ENCODE data around the gene EXOC3L1.

DNA sequence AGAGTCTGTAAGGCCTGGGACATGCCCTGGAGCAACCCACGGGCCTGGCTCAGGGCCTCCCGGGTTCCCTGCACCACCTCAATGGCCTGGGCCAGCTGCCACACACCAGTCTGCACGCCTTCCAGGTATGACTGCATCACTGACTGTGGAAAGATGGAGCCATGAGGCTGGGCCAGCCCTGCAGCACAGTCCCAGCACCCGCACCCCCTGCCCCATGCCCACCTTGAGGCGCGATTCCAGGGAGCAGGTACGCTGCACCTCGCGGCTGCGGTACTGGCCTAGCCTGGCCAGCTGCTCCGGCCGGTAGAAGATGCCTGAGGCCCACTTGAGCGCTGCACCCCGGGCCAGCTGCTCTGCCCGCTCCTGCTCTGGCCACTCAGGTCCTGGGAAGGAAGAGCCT lies 1.1 kb downstream of the EXOC3L1 start:
- no peak for TF ChIP-seq EZH2 (IDR thresholded peaks at IDR 0.05; ENCODE audit: low read length, missing control alignments)
- TF ChIP-seq, protein P1, sequence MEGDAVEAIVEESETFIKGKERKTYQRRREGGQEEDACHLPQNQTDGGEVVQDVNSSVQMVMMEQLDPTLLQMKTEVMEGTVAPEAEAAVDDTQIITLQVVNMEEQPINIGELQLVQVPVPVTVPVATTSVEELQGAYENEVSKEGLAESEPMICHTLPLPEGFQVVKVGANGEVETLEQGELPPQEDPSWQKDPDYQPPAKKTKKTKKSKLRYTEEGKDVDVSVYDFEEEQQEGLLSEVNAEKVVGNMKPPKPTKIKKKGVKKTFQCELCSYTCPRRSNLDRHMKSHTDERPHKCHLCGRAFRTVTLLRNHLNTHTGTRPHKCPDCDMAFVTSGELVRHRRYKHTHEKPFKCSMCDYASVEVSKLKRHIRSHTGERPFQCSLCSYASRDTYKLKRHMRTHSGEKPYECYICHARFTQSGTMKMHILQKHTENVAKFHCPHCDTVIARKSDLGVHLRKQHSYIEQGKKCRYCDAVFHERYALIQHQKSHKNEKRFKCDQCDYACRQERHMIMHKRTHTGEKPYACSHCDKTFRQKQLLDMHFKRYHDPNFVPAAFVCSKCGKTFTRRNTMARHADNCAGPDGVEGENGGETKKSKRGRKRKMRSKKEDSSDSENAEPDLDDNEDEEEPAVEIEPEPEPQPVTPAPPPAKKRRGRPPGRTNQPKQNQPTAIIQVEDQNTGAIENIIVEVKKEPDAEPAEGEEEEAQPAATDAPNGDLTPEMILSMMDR (conservative IDR thresholded peaks at IDR 0.05 in 1 of 2, IDR thresholded peaks at IDR 0.05 in 1 of 2; ENCODE audit: low read depth in 1 of 2, low read length in 2 of 2): no peak

All from fibroblast of lung (primary cell).